GM15510 (cell line): ENCODE measurements around the gene KDM6B.

Experiments
- POLR2A ChIP-seq: IDR thresholded peaks from 3 replicates; pipeline ENCODE4 v1.6.1; 2011; ENCODE audit warnings: borderline replicate concordance; ENCODE audit not compliant: insufficient read length; ENCODE audit errors: extremely low read depth

KDM6B gene

GRCh38 chr17:7850701-7851437, 16.9 kb downstream of the KDM6B start:
- no peak for TF ChIP-seq POLR2A

- TF ChIP-seq POLR2A: peak; percentile 54
Measured at GRCh38 chr17:7851438-7852261, 17.6 kb downstream of the KDM6B start.

GRCh38 chr17:7852262-7852670, 18.2 kb downstream of the KDM6B start:
- TF ChIP-seq POLR2A: no peak

GRCh38 chr17:7852919-7853690, 19.1 kb downstream of the KDM6B start:
- TF ChIP-seq POLR2A: no peak

- no peak for TF ChIP-seq POLR2A
Measured at GRCh38 chr17:7853691-7854038, 19.6 kb downstream of the KDM6B start.

GRCh38 chr17:7854078-7854777, 20.2 kb downstream of the KDM6B start:
- TF ChIP-seq POLR2A: no peak

GRCh38 chr17:7854851-7855659, 21.0 kb downstream of the KDM6B start, which contains the start of gene TMEM88:
Gene TMEM88 (plus strand): TSS chr17:7855066. CDS start chr17:7855075, 9 bp downstream.
- peak; percentile 17 for TF ChIP-seq POLR2A

GRCh38 chr17:7855660-7856010, 21.6 kb downstream of the KDM6B start:
- no peak for TF ChIP-seq POLR2A

- TF ChIP-seq POLR2A: no peak
Measured at GRCh38 chr17:7856011-7856810, 22.2 kb downstream of the KDM6B start.

GRCh38 chr17:7856811-7857712, 23.0 kb downstream of the KDM6B start, which contains the start of gene NAA38:
Gene NAA38 (minus strand): TSS chr17:7857559. CDS start chr17:7857463, 96 bp downstream.
- TF ChIP-seq POLR2A: peak; percentile 68

GRCh38 chr17:7857713-7858521, 23.9 kb downstream of the KDM6B start, which contains the start of gene CYB5D1:
Gene CYB5D1 (plus strand): TSS chr17:7858003. CDS start chr17:7858135, 132 bp downstream.
- TF ChIP-seq POLR2A: peak; percentile 4
